Transverse colon (tissue), 4 donors: Measurements from ENCODE around the gene SYCP3.

ENCODE experiments used
- CTCF ChIP-seq, 5 experiments: fragments of 200-600 bp in 3 of 5; fragments of 450-650 bp in 2 of 5; sonication (generic) in 3 of 5; IDR thresholded peaks; 1 replicate in 2 of 5; 2 replicates in 3 of 5; pipeline ENCODE4 v1.5.1; 2016 to 2017; ENCODE audit warnings: antibody characterized with exemption in 5 of 5, inconsistent platforms in 3 of 5, mild to moderate bottlenecking in 2 of 5, moderate library complexity in 1 of 5
- EP300 ChIP-seq: sonication (generic); formaldehyde crosslinking; IDR thresholded peaks from one replicate; pipeline ENCODE4 v1.6.1; 2017; ENCODE audit warnings: antibody characterized with exemption, low read depth
- POLR2A ChIP-seq: fragments of 450-650 bp; IDR thresholded peaks from one replicate; pipeline ENCODE4 v1.6.1; 2016; ENCODE audit warnings: antibody characterized with exemption, mild to moderate bottlenecking, moderate library complexity
- POLR2AphosphoS5 ChIP-seq, 3 donors: sonication (generic); formaldehyde crosslinking; IDR thresholded peaks; one replicate each; pipeline ENCODE4 v1.6.1; 2016; ENCODE audit warnings: antibody characterized with exemption in 3 of 3

- TF ChIP-seq CTCF (IDR thresholded peaks at IDR 0.05) = no peak
- TF ChIP-seq POLR2A = no peak
- TF ChIP-seq POLR2AphosphoS5 (IDR thresholded peaks at IDR 0.05) = no peak
- TF ChIP-seq EP300 = no peak
Observed at GRCh38 chr12:101694297-101694848, 44.9 kb downstream of the SYCP3 start.
